ENCODE data around the gene GNB1L. TPM values are rescaled to one million over a fixed set of nuclear protein-coding genes. Genes with fewer than 3 reads are reported as not detected.

The GNB1L gene
- total RNA-seq, 3 donors from 2014 or later: 25.9 to 26.3 (median 26.0) TPM

DNA sequence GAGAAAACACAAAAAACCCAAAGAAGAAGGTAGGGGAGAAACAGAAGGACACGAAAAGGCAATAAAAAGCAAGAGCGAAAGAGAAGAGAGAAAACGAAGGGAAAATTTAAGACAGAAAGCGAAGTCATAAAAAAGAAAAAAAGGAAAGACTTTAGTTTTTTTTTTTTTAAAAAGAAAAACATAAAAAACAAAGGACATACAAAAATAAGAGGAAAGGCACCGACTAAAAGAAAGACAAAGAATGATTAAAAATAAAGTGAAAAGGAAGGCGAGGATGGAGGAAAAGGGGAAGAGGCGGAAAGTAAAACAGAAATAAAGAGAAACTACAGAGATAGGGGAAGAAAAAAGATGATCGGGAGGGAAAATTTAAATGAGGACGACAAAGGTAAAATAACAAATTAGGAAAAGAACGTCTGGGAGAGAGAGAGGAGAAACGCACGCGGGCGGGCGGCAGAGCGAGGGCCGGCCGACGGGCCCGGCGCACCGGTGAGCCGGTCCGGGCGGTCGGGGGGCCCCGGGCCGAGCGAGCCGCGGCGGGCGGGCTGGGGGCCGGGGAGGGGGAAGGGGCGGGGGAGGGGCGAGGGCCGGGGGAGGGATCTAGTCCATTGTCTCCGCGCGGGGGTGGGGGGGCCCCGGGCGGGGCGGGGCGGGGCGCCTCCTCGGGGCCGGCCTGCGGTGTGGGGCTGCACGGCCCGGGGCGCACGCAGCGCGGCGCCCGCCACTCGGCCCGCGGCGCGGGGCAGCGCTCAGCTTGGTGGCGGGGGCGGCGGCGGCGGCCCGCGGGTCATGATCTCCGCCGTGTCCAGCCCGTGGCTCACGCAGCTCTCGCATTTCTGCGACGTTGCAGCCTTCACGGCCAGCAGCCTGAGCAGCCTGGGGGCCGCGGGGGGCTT, 94.4 kb downstream of the GNB1L start, which contains the start of gene TBX1:
TBX1 (plus strand) TSS at position 721 of the 893 bp plus-strand sequence; CDS start at position 787, 66 bp downstream.
- no peaks in the 10 kb centered on the region for H3K9me3 Mint-ChIP-seq
- H3K36me3 Mint-ChIP-seq (ENCODE audit: insufficient read depth): no peaks in the 10 kb centered on the region
- ATAC-seq (no peak), DNase-seq (no peak)
- peak within 1 kb of the TSS; percentile 78 for H3K4me3 Mint-ChIP-seq
- H3K27me3 Mint-ChIP-seq (ENCODE audit: low read depth): peaks cover 65% of the 10 kb centered on the region
- peaks cover 33% of the 10 kb centered on the region for H3K4me1 Mint-ChIP-seq (ENCODE audit: low read depth)

DNA sequence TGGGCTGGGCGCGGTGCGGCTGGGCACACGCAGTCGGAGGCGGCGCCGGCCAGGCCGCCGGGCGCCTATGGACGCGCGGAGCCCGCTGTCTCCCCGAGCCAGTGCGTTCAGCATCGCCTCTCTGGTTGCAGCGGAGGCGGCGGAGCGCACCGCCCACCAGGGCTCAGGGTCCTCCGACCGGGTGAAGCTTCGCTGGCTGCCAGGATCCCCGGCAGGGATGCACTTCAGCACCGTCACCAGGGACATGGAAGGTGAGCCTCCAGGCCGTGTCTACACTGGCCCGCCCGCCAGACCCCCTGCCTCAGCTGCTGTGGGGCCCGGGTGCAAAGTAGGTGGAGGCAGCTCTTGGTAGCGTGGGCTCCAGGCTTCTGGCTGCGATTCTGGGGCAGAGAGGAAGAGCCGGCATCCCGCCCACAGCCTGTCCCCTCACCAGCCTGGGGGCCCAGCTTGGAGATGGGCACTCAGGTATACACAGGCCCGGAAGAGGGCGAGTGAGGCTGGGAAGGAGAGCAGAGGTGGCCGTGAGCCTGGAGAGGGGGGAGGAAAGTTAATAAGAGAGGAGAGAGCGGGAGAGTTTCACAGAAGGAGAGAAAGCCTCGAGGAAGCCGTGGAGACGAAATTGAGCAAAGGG, 95.1 kb downstream of the GNB1L start:
- DNase-seq (no peak), ATAC-seq (no peak)
- Mint-ChIP-seq H3K36me3 (ENCODE audit: insufficient read depth) (no peaks in the 10 kb centered on the region), H3K9me3 (no peaks in the 10 kb centered on the region), H3K4me3 (peak overlapping the region; percentile 78), H3K27me3 (ENCODE audit: low read depth) (peaks cover 64% of the 10 kb centered on the region), H3K4me1 (ENCODE audit: low read depth) (peaks cover 30% of the 10 kb centered on the region)

DNA sequence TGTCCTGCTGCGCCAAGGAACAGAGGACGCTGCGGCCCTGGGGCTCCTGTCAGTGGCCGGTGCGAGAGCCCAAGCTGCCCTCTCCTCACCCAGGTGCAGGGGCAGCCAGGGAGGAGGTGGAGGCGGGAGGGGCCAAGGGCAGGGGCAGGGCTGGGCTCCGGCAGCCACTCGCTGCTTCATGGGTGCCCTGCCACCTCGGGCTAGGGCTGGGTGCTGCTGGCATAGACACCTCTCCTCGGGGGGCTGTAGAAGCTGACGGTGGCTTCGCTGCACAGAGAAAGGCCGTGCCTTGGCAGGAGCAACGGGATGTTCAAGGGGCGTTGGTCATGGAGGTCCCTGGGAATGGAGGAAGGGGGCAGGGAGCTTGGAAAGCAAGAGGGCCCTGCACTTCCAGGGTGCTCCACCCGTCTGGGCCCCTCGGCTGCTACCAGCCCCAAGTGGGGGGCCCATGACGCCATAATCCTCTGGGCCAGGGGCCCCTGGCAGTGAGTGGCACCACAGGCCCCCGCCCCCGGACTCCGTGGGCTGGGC, 95.7 kb downstream of the GNB1L start:
- H3K36me3 Mint-ChIP-seq (ENCODE audit: insufficient read depth): no peaks in the 10 kb centered on the region

GRCh38 chr22:19757985-19758895, 96.4 kb downstream of the GNB1L start:
- Mint-ChIP-seq H3K9me3 (no peaks in the 10 kb centered on the region), H3K27me3 (ENCODE audit: low read depth) (peaks cover 65% of the 10 kb centered on the region), H3K4me1 (ENCODE audit: low read depth) (peaks cover 30% of the 10 kb centered on the region), H3K4me3 (no peak overlapping the region), H3K36me3 (ENCODE audit: insufficient read depth) (no peaks in the 10 kb centered on the region)
- no peak for ATAC-seq
- no peak for DNase-seq

More for the DNA sequence above, 95.7 kb downstream of the GNB1L start:
- Mint-ChIP-seq H3K9me3 (no peaks in the 10 kb centered on the region), H3K4me3 (no peak overlapping the region), H3K4me1 (ENCODE audit: low read depth) (peaks cover 30% of the 10 kb centered on the region), H3K27me3 (ENCODE audit: low read depth) (peaks cover 65% of the 10 kb centered on the region)
- DNase-seq: no peak
- ATAC-seq: no peak

- Mint-ChIP-seq H3K4me1 (ENCODE audit: low read depth) (peaks cover 30% of the 10 kb centered on the region), H3K36me3 (ENCODE audit: insufficient read depth) (no peaks in the 10 kb centered on the region), H3K27me3 (ENCODE audit: low read depth) (peaks cover 66% of the 10 kb centered on the region), H3K9me3 (no peaks in the 10 kb centered on the region), H3K4me3 (peak overlapping the region; percentile 61)
- ATAC-seq (no peak), DNase-seq (no peak)
These were observed 97.3 kb downstream of the GNB1L start for GRCh38 chr22:19757140-19757984.

DNA sequence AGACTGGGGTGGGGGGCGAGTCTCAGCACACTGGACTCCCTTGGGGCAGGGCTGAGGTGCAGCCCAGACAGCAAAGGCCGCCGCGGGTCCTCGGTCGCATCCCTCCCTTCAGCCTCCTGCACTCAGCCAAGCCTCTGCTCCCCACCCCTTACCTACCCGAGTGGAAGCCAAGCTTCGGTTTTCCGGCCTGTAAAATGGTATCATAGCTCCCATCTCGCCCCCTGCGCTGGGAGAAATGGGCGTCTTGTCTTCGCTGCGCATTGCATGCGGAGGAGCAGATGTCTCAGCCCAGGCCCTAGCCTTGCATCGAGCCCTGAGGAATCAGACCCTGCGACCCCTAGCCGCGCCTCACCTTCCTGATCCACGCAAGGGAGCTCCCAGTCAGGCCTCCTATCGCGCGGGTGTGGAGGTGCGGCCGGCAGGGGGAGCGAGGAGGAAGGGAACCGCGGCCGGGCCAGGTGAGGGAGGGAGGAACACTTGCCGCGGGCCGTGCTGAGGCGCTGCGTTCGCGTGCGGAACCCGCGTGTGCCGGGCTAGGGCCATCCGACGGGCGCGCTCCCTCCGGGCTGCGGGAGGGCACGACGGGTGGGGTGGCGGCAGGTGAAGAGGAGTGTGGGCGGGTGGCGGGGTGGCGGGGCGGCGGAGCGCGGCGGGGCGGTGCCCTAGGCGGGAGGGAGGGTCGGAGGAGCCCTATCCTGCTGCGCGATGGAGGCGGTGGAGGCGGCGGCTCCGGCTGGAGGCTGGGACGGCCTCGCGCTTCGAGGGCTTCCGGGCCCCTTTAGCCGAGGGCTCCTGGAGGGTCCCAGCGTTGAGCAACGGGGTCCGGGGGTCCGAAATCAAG, 98.2 kb downstream of the GNB1L start:
- Mint-ChIP-seq H3K9me3 (no peaks in the 10 kb centered on the region), H3K36me3 (ENCODE audit: insufficient read depth) (no peaks in the 10 kb centered on the region), H3K27me3 (ENCODE audit: low read depth) (peaks cover 63% of the 10 kb centered on the region), H3K4me1 (ENCODE audit: low read depth) (peaks cover 27% of the 10 kb centered on the region), H3K4me3 (peak overlapping the region; percentile 45)
- peak; percentile 62 to 63 for ATAC-seq
- peak; percentile 64 for DNase-seq

DNA sequence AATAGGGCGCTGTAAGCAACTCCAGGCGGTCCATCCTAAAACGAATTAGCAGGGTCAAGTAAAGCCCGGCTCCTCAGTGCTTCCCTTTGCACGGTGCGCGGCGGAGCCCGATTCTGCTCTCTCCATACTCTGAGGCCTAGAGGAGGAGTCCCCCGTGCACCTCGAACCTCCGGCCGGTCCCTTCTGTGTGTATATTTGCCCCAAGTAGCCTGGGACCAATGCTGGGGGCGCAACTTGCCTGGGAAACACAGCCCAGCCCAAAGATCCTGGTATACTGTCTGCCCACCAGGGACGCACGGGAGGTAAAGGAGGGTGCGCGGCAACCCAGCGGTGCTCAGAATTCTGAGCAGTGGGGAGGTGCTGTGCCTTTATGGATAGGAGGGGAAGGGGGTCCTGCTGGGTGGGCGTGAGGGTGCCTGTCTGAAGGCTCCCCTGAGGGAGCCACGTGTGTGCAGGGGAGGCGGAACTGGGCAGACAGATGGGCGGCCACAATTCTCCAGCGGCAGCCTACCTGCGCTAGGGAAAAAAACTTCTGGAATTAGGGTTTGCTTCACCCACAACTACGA, 98.9 kb downstream of the GNB1L start:
- Mint-ChIP-seq H3K4me1 (ENCODE audit: low read depth) (peaks cover 27% of the 10 kb centered on the region), H3K27me3 (ENCODE audit: low read depth) (peaks cover 63% of the 10 kb centered on the region), H3K9me3 (no peaks in the 10 kb centered on the region), H3K4me3 (no peak overlapping the region), H3K36me3 (ENCODE audit: insufficient read depth) (no peaks in the 10 kb centered on the region)
- ATAC-seq (peak in 1 of 2 donors; percentile 27), DNase-seq (no peak)

DNA sequence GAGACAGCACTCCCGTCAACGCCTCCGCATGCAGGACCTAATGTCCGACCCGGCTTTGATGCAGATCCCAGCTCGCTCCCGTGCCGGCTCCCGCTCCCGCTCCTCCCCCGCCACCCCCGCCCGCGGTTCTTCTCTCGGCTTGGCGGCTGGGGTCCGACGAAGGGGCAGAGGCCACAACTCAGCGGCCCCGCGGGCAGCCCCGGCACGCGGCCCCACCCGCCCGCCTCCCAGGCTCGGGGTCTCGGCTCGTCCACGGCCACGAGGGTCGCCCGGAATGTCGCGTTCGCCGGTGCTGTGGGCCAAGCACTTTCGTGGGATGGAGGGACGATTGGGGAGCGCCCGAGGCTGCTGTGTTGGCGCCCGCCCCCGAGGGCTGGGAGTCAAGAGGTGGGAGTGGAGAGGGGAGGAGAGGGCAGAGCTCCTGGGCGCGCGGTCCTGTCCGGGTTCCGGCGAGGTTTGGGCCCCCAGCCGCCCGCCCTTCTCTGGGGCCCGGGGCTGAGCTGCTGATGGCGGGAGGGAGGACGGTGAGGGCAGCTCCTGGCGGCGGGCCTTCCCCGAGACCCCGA, 99.4 kb downstream of the GNB1L start:
- no peaks in the 10 kb centered on the region for H3K9me3 Mint-ChIP-seq
- no peaks in the 10 kb centered on the region for H3K36me3 Mint-ChIP-seq (ENCODE audit: insufficient read depth)
- ATAC-seq (no peak), DNase-seq (no peak)
- peaks cover 62% of the 10 kb centered on the region for H3K27me3 Mint-ChIP-seq (ENCODE audit: low read depth)
- H3K4me1 Mint-ChIP-seq (ENCODE audit: low read depth): peaks cover 26% of the 10 kb centered on the region
- no peak overlapping the region for H3K4me3 Mint-ChIP-seq

GRCh38 chr22:19754701-19755144, 100.0 kb downstream of the GNB1L start:
- Mint-ChIP-seq H3K36me3 (ENCODE audit: insufficient read depth) (no peaks in the 10 kb centered on the region), H3K9me3 (no peaks in the 10 kb centered on the region), H3K27me3 (ENCODE audit: low read depth) (peaks cover 57% of the 10 kb centered on the region), H3K4me3 (no peak overlapping the region), H3K4me1 (ENCODE audit: low read depth) (peaks cover 21% of the 10 kb centered on the region)
- no peak for DNase-seq
- ATAC-seq: no peak

DNA sequence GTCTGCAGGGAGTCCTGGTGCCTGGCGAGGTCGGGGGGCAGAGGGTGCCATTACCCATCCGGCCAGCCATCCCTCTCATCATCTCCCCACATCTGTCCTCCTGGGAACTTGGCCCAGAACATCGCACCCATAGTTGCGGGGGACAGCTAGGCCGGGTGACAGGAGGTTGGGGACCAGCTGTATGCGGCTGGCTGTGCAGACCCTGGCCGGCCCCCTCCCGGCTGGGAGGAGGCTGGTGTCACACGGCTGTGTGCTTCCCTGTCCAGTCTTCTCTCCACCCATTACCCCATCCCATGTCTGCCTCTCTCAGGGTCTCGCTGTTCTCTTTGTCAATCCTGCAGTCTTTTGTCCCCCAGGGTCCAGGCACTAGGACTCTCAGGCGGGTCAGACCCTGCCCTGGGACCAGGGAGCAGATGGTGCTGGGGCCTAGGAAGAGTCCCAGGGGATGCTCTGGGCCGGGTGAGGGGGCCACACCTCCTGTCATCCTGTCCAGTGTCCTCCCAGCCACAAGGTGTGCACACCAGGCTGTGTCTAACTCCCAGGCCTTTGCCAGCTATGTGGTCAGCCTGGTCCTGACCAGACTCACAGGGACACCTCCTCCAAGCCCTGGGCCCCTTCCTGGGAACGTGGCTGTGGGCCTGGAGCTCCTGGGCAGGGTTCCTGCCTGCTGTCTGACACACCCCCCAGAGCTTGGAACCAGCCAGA, 100.5 kb downstream of the GNB1L start:
- Mint-ChIP-seq H3K27me3 (ENCODE audit: low read depth) (peaks cover 53% of the 10 kb centered on the region), H3K4me3 (no peak overlapping the region), H3K36me3 (ENCODE audit: insufficient read depth) (no peaks in the 10 kb centered on the region), H3K4me1 (ENCODE audit: low read depth) (peaks cover 17% of the 10 kb centered on the region), H3K9me3 (no peaks in the 10 kb centered on the region)
- no peak for ATAC-seq
- no peak for DNase-seq

GRCh38 chr22:19753090-19753842, 101.4 kb downstream of the GNB1L start:
- Mint-ChIP-seq H3K27me3 (ENCODE audit: low read depth) (peaks cover 49% of the 10 kb centered on the region), H3K9me3 (no peaks in the 10 kb centered on the region), H3K4me1 (ENCODE audit: low read depth) (peaks cover 17% of the 10 kb centered on the region), H3K36me3 (ENCODE audit: insufficient read depth) (no peaks in the 10 kb centered on the region), H3K4me3 (no peak overlapping the region)
- DNase-seq (no peak), ATAC-seq (no peak)

Measured in activated T-cell treated with anti-CD3 and anti-CD28 coated beads, Interleukin-2, amount 50 U/mL, for 4 hours (primary cell).